ENCODE results near the gene SYNDIG1.

Gene SYNDIG1

DNA sequence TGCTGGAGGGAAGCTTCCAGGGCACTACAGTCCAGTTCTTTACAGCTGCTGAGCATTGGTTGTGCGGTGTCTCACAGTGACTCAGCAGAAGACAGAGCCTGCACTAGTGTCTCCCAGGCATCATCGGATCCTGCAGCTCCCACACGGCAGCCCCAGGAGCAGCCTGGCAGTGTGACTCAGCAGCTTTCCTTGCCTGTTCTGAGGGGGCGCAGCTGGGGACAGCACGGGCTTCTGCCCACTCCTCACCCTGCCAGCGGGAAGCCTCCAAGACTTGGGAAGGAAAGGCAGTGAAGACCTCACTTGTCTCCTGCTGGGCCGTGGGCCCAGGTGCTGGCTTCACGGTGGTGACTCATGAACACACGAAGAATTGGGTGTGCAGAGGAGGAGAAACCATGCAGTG lies 165.4 kb downstream of the SYNDIG1 start:
- DNase-seq (ENCODE audit: low read depth): no peak

DNA sequence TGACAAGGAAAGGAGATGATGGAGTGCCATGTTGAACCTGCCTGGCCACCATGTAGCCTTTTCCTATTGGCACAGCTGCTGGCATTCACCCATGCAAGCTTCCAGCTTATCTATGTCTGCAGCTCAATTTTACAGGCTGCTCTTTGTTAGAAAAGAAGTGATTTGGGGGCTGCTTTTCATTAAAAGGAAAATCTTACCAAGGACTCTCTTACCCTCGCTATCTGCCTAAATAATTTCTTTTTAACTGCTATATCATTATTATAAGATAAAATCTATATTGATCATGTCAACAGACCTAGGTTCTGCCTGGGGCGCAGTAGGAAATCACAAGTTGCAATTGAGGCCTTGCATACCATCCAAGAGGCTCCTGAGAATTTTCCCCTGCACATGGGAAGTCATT lies 167.2 kb downstream of the SYNDIG1 start:
- no peak for DNase-seq (ENCODE audit: low read depth)

DNA sequence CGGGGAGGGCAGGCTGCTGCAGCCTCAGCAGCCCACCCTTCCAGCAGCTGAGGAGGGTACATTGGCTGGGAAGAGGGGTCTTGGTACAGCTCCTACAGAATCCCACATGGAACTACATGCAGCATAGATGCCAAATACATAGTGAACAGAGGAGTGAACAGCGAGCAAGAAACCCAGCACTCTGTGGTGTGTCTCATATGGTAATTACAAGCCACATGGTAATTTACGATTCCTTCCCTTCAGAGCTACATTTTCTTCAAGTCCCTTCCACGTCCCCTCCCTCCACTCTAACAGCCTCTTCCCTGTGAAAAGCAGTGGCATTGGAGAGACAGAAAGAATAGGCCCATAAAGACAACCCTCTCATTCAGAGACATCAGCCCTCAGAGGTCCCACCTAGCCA lies 167.7 kb downstream of the SYNDIG1 start:
- no peak for DNase-seq (ENCODE audit: low read depth)

DNA sequence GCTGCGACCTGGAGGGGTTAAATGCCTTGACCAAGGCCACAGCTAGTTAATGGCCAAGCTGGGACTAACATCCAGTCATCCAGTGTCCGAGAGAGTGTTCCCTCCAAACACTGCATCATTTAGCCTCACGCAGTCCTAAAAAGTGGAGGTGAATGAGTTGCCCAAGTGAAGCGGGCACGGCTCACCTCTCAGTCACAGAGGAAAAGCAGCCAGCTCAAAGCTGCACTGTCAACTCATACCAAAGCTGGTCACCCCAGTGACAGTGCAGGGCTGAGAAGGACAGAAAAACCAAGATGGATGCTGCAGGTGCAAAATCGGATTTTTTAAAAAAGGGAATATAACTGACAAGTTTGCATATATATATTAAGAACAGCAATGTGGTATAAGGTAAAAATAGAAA lies 168.5 kb downstream of the SYNDIG1 start:
- DNase-seq (ENCODE audit: low read depth): no peak

DNA sequence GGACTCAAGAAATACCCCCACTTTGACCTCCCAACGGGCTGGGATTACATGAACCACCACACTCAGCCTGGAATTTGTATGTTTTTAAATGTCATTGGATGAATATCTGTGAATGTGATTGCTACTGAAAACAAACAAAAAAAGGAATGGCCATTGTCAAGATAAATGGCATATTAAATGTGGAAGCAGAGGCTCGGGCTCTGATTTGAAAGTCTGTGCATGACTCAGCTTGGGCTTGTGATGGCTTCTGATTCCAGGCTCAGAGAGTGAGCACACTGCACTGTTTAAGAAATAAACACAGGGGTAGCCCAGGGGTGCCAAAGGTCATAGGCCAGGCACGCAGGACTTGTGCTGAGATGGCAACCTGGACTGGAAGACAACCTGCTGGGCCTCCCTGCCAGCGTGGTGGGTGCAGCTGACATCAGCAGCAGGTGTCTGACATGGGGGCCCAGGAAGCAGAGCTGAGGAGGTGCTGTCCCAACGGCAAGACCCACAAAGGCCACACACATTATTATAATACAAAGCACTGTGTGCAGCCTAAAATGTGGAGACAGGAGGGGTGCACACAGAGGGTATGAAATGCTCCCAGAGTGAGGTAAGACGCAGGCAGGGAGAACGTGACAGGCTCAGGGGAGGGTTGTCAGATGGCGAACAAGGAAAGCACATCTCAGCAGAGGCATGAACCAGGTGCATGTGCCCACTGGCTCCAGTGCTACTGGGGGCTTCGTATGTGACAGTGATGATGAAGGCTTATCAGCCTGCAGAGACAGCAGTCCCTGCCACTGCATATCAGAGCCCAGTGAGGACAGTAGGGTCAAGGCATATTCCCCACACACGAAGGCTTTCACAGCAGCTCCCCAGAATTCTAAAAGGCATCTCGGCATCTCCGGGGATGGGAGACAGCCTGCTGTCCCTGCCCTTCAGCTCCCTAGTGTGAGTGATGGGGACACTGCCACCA lies 169.4 kb downstream of the SYNDIG1 start:
- DNase-seq (ENCODE audit: low read depth): no peak

DNA sequence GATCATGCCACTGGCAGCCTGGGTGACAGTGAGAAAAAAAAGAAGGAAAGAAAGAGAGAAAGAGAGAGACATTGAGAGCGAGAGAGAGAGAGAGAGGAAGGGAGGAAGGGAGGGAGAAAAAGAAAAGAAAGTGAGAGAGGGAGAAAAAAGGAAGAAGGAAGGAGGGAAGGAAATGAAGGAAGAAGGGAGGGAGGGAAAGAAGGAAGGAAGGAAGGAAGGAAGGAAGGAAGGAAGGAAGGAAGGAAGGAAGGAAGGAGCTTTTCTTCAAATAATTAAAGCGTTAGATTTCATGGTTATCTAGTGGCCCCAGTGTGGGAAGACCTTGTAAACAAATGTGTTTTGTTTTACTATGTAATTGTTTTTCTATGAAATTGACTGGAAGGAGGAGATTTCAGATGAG lies 170.8 kb downstream of the SYNDIG1 start:
- no peak for DNase-seq (ENCODE audit: low read depth)

DNA sequence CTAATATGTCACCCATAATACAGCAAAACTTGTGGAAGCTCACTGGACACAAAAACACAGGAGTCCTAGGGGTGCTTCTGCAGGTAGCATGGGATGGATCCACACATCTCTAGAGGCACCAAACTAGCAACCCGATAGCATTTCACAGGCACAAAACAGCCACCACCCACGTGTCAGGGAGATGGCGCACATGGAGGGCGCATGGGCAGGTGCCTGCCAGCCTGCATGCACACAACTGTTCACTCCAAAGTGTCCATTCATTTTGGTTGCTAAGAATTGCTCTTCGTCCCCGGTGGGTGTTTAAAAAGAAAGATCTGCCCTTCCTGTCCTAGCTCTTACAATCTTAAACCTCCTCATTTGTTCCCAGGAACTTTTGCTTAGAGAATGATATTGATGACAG lies 171.3 kb downstream of the SYNDIG1 start:
- DNase-seq (ENCODE audit: low read depth): no peak

DNA sequence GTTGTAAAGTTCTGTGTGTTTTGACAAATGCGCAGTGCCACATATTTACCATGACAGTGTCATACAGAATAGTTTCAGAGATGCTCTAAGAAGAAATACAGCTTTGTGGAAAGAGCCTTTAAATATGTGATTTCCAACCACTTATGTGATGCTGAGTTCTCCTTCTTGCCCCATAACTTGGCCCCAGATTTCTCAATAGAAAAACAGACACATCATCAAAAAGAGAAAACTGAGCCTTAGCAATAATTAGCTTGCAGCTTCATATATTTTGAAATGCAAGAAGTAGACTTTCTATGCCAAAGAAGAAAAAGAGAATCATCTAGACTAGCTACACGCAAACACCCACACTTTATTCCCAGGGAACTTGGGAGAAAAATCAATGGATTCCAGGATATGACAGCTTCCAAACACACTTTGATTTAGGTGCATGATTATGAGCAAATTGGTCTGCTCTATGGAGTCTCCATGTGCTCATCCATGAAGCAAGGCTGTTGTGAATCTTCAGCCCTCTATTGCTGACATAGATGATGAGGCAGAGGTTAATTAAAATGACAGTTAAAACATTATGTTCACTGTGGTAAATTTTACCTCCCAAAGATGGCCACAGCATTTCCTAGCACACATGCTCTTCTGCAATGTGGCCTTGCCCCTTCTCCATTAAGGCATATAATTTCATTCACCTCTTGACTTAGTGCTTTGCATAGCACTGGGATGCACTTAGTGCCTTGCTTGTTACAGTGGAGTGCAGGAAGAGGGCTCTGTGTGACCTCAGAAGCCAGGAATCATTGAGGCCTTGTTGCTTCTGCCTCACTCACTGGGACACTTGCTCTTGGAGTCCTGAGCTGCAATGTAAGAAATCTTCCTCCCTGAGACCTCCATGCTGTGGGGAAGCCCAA lies 174.6 kb downstream of the SYNDIG1 start:
- no peak for DNase-seq (ENCODE audit: low read depth)

DNA sequence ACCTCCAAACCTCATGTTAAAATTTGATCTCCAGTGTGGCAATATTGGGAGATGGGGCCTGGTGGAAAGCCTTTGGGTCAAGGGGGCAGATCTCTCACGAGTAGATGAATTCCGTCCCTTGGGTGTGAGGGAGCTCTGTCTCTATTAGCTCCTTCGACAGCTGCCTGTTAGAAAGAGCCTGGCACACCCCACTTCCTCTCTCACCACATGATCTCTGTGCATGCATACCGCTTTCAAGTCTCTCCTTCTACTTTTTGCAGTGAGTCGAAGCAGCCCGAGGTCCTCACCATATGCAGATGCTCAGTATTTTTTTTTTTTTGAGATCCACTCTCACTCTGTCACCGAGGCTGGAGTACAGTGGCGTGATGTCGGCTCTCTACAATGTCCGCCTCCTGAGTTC lies 176.9 kb downstream of the SYNDIG1 start:
- DNase-seq (ENCODE audit: low read depth): no peak

DNA sequence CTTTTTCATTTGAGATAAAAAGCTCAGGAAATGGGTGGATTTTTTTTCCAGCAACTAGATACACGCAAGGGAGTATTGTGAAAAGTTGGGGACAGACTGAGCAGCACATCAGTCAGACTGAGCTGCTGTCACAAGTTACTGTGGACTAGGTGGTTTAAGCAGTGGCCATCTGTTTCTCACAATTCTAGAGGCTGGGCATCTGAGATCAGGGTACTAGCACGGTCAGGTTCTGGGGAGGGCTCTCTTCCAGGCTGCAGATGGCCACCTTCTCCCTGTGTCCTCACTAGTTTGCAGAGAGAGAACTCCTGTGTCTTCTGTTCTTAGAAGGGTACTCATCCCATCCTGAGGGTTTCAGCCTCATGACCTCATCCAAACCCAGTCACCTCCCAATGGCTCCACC lies 178.3 kb downstream of the SYNDIG1 start:
- DNase-seq (ENCODE audit: low read depth): no peak

DNA sequence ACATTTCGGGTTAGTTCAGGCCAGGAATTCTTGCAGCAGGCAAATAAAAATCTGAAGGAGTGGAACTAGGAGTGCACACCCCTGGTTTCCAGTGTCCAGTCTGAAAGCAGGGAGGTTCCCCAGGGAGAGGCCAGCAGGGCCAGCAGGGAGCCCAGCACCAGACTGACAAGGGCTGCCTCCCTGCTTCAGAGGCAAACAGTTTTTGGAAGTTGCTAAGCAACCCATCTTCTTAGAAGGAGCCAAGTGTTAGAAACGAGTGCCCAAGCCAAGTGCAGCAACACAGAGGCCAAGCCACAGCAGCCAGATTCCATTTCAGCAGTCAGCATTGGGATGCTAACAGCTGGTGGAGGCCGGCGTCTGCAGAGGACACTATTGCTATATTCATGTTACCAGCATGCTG lies 179.1 kb downstream of the SYNDIG1 start:
- DNase-seq (ENCODE audit: low read depth): no peak

DNA sequence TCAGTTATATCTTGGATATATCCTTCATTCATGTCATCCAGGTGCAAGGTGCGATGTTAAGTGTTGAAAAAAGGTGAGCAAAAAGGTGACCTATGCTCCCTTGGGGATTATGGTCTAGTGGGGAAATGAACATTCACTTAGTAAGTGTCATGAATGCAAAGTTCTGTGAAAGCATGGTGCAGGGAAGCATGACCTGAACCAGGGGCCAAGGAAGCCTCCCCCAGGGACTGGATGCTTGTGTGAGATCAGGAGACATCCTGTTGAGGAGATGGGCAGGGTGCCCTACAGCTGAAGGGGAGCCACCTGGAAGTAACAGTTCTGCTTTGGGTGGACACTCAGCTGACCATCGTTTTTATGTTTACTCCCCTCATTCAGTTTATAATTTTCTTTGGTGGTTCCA lies 179.5 kb downstream of the SYNDIG1 start:
- DNase-seq (ENCODE audit: low read depth): no peak

DNA sequence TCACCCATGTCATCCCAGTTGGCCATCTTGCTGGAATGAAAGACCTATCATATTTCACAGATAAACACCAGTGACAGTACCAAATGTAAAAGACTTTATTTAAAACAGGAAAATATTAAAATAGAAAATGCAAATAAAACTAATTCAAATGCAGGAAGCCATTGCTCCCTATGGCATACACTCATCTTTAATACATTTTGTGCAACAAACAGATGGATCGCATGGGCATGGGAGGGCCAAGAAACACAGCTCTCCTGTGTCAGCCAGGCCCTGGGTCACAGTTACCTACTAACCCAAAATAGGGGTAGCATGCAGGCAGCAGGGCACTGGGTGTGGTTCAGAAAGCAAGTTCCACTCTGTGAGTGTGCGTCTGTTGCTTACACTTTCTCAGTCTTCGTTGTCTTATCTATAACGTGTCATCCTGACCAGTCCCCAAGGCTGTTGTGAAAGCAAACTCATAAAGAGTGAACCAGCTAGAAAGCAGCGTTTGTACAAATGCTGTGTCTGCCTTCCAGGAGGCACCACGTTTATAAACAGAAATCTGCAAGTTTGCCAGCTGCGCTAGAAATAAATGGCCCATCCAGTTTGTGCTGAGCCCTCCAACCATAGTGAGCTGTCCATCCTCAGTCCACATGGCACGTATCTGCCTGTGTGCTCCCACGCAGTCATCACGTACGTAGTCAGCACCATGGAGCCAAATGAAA lies 180.5 kb downstream of the SYNDIG1 start:
- no peak for DNase-seq (ENCODE audit: low read depth)

DNA sequence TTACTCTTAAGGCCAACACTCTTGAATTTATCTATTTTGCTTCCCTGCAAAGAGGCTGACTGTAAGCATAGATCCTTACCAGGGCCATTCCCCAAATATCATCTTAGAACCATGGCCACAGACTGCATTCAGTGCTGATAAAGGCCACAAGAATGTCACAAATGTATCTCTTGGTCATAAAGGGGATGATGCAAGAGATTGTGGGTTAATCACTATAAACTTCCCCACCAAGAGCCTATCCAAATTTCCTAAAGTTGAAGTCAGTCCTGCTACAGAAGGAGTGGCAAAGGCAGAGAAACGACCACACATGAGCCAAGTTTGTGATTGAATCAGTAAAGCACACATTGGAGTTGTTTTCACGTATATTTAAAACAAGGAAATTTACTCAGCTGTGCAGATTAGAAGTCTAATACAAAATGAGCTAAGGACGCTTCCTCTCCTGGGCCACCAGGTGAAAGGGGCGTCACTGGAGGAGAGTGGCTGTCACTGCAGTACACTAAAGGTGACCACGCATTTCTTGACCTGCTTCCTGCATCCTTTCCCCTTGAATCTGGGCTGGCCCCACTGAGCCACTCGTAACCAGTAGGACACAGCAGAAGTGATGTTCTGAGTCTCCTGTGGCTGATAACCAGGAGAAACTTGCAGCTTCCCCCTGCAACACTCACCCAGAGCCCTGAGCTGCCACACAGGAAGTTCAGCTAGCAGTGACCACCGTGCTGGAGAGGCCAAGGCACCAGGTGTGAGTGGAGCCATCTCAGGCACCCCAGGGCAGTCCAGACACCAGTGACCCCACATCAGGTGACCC lies 181.9 kb downstream of the SYNDIG1 start:
- DNase-seq (ENCODE audit: low read depth): peak; percentile 88

DNA sequence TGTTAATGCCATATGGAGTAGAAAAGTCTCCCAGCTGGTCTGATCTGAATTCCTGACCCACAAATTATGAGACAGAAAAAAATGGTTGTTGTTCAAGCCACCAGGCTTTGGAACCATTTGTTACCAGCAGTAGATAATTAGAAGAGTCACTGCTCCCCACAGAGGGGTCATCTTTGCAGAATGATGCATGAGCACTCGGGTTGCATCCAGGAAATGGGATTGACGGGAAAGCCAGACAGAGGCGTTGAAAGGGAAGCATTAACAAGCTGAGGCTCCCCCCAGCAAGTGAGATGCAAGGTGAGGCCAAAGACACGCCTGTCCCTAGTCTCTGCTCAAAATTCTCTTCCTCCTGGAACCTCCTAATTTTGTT lies 182.5 kb downstream of the SYNDIG1 start:
- no peak for DNase-seq (ENCODE audit: low read depth)

DNA sequence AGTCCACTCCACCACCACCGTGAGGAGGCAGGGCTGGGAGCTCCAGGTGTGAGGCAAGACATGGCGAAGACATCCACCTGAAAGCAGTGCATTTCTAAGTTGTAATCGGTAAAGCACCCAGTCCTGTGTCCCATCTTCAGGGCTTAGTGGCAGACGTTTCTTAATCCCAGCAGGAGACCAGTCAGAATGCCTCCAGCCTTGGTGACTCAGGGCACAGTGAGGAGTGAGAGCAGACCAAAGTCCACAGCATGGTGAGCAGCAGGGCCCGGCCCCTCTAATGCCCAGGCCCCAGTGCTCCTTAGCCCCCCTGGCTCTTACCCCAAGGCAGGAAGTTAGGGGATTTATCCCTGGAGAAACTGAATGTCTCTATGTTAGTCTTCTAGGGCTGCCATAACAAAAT lies 183.9 kb downstream of the SYNDIG1 start:
- DNase-seq (ENCODE audit: low read depth): no peak

DNA sequence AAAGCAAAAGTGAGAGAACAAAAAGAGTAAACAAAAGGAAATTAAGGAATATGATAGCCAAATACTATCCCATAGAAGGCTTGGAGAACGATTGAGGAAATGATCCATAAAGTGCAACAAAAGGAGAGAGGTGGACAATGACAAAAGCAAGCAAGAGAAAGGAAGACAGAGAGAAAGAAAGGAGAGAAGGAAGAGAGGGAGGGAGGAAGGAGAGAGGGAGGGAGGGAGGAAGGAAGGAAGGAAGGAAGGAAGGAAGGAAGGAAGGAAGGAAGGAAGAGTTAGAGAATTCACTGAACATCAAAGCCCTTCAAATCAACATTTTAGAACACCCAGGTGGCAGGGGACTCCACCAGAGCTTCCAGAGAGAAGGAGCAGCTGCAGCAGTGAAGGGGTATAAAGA lies 185.0 kb downstream of the SYNDIG1 start:
- no peak for DNase-seq (ENCODE audit: low read depth)

DNA sequence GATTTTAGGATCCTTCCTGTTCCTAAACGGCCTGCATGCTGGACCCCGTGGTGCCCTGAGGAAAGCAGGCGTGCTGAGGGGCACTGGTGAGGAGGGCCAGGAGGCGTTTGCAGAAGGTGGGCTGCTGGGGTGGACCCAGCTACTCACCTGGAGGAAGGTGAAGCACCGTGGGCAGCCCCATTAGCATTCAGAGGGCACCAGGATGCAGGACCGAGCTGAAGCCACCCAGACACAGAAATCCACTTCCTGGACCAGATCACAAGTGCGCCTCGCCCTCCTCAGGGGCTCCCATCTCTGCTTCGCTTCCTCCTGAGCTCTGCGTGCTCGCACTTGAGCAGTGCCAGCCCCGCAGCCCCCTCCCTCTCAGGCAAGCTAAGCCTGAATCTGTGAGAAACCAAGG lies 187.0 kb downstream of the SYNDIG1 start:
- no peak for DNase-seq (ENCODE audit: low read depth)

DNA sequence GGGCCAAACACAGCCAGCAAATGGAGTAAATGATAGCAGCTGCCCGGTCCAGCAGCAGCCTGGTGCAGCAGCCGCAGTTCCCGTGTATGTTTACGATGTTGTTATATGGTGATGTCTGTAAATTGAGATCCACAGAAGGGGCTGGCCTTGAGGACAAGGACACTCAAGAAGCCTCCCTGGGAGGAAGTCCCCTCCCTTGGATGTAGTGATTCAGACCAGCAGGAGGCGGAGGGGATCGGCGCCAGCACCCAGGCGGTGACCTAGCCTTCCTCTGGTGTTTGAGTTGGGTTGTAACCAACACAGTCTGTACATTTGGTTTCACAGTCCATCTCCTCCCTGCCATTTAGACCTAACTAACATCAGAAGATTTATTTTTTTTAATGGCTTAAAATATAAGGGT lies 187.8 kb downstream of the SYNDIG1 start:
- DNase-seq (ENCODE audit: low read depth): no peak

DNA sequence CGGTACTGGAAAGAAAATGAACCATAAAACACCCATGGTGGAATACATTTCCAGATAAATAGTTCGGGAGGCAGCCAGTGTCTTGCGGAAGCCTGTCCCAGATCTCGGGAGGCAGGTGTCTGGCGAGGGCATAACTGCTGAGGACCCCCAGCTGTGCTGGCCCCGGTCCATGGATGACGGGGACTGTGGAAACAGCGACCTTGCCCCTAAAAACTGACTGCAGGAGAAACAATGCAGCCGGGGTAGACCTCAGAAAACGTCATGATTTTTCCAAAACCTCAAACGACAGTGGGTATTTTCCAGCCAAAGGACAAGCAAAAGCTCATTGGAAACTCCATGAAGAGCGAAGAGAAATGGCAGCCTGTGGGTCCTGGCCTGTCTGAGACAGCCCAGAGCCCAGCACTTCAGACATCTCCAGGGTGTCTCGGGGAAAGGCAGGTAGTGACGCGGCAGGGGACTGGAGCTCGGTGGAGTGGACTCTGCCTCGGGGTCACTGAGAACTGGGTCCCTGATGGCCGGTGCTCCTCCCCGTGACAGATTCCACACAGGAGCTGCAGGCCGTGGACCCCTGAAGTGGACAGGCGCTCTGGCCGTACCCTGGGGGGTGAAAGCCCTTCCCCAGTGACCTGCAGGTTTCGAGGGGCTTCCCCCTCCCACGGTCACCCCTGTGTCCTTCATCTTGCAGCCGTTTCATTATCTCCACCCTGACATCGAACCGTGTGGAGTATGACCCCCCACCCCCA lies 188.6 kb downstream of the SYNDIG1 start:
- no peak for DNase-seq (ENCODE audit: low read depth)
